HG03378 (cell line): ENCODE measurements around the gene MEA1.
"Not testable (repeated sequence)": the region's sequence is repeated elsewhere in the genome, so short reads cannot be mapped to it uniquely, and the experiment has no call there.

ENCODE experiments used
- ATAC-seq: cut with Tn5 transposase; IDR thresholded peaks from one replicate; pipeline ENCODE4 v1.9.1; 2021; ENCODE audit warnings: mild to moderate bottlenecking, moderate library complexity; ENCODE audit not compliant: unreplicated experiment

The MEA1 gene

GRCh38 chr6:43013843-43014433, at the start of gene MEA1, which contains the start of gene KLHDC3:
Gene MEA1, minus strand, starts transcription at chr6:43013946. Its CDS starts 133 bp downstream, at chr6:43013813.
Gene KLHDC3, plus strand, starts transcription at chr6:43014249. Its CDS starts 2,944 bp downstream, at chr6:43017193.
- ATAC-seq, result peak; percentile 92

DNA sequence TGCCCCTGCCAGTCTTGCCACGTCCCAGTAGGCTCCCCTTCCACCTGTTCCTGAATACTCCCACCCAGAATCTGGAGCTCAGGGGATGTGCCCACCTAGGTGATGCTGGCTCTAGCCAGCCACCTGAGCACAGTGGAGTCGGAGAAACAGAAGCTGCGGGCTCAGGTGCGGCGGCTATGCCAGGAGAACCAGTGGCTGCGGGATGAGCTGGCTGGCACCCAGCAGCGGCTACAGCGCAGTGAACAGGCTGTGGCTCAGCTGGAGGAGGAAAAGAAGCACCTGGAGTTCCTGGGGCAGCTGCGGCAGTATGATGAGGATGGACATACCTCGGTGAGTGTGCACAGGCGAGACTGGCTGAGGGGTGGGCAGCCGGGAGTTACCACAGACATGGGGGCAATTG, 49.1 kb upstream of the MEA1 start:
- ATAC-seq, result no peak

GRCh38 chr6:43061861-43062260, 48.1 kb upstream of the MEA1 start:
- no peak for ATAC-seq

DNA sequence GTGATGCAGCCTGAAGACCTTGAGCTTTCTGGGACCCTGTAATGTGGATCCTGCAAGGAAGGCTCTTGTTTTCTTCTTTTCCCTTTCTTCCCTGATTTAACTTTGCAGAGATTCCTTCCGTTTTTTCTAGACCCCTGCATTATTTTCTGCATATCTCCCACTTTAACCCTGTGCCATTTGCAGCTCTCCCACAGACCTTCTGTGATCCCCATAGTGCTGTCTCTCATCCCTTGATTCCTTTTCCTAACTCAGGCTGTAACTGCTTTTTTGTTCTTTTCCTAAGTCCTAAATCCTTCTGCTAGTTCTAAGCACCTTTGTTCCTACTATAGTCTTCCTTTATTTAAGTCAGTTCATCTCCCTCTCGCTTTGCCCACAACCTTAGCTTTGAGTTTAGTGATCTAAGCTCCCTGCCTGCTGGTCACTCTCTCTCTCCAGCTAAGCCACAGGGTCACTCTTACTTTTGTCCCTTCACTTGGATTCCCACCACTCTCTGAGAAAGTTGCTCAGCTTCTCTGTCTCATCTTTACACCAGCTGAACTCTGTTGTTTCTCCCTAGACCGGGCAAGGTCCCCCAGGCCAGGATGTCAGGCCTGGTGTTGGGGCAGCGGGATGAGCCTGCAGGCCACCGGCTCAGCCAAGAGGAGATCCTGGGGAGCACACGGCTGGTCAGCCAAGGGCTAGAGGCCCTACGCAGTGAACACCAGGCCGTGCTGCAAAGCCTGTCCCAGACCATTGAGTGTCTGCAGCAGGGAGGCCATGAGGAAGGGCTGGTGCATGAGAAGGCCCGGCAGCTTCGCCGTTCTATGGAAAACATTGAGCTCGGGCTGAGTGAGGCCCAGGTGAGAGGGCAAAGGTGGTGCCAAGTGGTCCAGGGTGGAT, 47.2 kb upstream of the MEA1 start:
- no peak for ATAC-seq

- peak; percentile 10 for ATAC-seq
These were observed 46.4 kb upstream of the MEA1 start for GRCh38 chr6:43060034-43060754.

DNA sequence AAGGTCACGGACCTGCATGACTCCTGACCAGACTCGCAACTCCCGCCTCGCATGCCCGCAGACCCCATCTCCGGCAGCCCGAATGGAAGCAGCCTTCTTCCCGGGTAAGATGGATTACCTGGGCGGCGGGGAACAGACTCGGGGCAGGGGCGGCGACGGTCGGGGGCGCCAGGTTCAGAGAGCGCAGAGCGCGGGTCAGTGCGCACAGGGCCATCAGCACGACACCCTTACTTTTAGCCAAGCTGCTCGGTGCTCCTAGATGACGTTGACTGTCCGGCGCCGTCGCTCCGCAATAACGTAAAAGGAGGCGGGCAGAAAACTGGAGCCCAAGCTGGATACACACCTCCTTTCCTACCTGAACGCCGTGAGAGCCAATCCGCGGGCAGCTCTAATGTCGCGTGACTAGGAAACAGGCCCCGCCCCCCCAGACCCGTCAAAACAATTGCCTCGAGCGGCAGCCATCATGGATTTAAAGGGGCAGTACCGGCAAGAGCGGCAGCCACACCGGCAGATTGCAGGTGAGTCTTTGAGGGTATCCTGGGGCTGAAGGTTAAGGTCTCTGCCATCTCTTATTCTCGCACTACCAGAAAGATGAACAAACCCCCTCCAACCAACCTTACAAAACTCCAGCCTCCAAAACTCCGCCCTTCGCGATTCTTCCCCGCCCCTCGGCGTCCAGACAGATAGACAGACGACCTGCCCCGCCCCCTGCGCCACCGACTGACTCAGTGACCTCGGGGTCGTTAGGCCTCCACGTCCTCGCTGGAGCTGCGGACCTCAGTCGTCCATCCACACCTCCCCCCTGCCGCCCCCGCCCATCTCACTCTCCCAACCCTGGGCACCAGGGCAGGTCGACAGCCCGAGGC, 45.7 kb upstream of the MEA1 start, which contains the start of the genes KLC4 and MRPL2:
Gene KLC4 (plus strand): TSS at position 464 of the 866 bp plus-strand sequence. CDS start 1,705 bp downstream, outside the sequence.
Gene MRPL2 (minus strand): TSS at position 267 of the 866 bp plus-strand sequence. CDS start 53 bp downstream, at position 214.
- peak; percentile 85 for ATAC-seq

DNA sequence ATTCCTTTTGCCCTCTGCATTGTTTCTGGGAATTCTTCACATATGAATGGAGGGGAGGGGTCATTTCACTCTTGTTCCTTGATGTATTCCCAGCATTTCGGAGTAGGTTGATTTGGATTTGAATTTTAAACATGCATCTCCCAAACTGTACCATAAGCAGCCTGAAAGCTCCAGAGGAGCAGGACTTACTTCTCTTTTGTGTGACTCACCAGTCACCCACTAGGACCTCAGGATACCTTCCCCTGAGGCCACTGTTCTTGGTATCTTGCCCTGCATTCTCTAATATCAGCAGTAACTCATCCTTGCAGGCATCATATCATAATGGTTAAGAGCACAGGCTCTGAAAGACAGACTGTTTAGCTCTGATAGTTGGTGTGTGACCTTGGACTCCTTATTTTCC, 44.8 kb upstream of the MEA1 start:
- ATAC-seq, result no peak

DNA sequence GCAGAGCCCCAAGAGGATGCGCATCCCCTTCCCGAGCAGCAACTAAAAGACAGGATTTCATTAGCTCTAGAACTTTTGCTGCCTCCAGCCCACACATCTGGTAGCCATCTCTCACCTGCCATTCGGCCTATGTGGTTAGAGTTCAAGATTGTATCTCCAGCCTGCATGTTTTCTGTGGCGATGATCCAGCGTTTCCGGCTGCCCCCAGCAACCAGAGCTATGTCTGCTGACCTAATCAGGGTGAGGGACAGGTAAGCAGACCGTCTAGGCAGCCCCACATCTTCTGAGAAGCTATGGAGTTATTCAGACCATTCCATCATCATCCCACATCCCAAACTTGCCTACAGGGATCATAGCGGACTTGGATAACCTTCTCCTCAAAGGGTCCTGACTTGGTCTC, 42.2 kb upstream of the MEA1 start:
- ATAC-seq, result no peak

DNA sequence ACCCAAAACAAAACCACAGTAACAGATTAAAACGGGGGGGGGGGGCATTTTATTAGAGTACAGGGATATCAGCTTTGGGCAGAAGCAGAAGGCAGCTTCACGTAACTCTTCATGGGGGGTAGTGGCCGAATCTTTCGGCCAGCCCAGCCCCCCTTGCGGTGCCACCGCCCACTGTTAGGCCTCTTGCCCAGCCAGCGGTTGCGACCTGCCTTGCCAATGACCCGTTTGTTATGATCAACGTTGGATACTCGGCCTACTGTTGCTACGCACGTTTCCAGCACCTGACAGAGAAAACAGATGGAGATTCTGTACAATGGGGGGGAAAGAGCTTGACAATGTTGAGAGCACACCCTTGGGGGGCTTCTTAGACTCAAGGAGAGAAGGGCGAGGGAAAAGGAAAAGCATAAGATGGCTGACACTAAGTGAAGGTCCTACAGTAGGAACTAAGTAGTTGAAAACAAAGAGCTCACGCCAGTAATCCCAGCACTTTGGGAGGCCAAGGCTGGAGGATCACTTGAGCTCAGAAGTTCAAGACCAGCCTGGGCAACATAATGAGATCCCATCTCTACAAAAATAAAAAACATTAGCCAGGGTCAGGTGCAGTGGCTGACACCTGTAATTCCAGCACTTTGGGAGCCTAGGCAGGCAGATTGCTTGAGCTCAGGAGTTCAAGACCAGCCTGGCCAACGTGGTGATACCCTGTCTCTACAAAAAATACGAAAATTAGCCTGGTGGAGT, 40.6 kb upstream of the MEA1 start:
- no peak for ATAC-seq

DNA sequence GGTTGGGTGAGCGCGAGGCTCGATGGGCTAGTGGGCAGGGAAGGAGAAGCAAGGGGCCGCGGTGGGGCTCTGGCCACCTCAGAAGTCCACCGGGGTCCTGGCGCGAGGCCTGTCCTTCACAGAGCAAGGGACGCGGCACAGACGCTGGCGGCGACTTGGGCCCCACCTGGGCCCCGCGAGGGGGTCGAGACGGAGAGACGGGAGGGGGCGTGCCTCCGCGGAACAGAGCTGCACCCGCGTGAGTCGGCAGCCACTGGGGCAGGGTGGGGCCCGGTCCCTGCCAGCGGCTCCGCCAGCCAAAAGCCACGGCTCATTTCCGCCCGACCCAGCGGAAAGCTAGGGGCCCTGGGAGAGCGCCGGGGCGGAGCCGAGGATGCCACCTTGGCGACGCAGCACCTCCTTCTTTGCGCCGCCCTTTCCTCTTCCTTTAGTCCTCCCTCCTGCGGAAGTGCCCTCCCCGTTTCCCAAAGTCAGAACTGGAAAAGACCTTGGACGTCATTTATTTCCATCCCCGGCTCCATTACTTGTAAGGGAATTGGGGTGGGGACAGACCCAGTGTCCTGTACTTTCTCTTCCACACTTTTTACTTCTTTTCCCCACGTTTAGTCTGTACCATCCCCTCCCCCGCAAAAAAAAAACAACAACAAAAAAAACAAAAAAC, 39.9 kb upstream of the MEA1 start, which contains the start of gene CUL7:
Gene CUL7 (minus strand): TSS at position 307 of the 661 bp plus-strand sequence. CDS start 1,063 bp downstream, outside the sequence.
- ATAC-seq, result peak; percentile 59

DNA sequence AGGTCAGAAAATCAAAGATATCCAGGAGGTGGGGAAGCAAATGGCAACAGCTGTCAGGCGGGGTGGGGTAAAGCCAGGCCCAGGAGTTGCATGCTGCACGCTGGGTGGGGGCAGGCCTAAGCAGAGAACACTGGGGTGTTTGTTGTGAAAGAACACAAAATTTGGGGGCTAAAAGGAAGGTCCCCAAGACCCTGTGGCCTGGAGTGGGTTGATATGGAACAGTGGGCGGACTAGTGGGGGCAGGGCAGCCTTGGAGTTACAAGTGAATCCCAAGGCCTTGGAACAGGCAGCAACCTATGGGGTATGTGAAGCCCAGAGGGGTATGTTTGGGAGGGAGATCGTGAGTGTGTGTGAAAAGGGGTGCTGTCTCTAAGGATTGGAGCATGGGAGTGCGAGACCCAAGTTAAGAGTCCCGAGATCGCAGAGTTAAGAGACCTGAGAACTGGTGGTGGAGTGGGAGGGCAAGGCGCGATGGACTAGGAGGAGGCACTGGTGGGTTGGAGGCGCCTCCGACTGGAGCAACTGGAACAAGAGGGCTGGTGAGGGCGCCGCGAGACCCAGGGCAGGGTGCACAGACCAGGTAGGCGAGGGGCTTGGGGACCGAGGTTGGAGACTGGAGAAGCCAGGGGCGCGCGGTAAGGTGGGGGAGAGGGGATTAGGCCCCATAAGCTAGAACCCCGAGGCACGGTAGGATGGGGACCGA, 39.2 kb upstream of the MEA1 start:
- no peak for ATAC-seq

- ATAC-seq, result no peak
These were observed 38.6 kb upstream of the MEA1 start for GRCh38 chr6:43052225-43052841.

DNA sequence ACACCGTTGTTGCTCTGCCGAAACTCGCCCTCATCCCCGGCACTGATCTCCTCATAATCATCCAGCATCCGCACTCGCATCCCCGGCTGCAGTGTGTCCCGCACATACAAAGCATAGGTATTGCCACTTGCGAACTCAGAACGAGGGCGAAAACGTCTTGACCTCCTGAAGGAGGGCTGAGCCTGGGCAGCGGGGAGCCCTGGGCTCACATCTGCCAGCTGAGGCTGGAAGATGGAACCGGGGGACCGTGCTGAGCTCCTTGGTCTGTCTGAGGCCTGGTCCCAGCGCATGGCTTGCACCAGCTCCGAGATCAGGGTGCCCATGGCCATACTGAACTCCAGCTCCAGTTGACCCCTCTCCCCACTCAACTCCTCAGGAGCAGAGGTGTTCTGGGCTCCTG, 37.2 kb upstream of the MEA1 start:
- no peak for ATAC-seq

DNA sequence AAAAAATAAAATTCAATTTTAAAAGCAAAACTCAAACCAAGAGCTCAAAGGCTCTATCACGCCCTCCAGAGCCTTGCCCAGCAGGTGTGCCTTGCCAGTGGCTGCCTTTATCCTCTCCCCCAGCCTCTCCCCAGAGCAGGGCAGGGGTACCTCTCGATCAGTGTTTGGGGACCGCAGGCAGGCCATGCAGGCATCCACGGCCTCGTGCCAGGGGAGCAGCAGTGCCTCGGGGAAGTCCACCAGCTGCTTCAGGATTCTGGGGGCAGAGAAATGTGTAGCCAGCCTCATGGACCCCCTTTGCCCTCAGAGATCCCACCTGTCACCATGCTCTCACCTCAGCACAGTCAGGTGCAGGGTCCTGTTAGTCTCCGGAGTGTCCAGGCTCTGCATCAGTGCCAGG, 34.3 kb upstream of the MEA1 start:
- ATAC-seq, result no peak

DNA sequence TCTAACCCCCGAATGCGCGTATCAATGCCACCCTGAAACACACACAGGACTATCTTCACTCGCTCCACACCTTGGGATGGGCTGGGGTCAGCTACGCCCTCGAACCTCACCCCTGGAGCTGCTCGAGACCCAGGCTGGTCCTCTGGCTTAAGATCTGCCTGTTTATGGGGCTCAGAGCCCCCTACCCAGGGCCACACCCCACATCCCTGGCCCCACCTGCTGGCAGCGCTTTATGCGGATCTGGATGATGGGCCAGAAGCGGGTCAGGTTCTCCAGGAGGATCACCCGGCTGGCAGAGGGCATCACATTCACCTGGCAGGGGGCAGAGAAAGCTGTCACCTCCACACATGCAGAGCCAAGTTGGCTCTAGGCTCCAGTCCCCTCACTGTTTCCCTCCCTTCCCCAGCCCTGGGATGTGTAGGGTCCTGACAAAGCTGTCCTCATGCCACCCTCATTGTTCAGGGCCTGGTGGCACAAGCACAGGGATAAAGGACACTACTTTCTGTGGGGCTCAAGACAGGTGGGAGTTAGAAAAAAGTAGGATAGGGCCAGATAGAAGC, 31.7 kb upstream of the MEA1 start:
- ATAC-seq, result no peak

GRCh38 chr6:43043310-43043709, 29.6 kb upstream of the MEA1 start:
- ATAC-seq, result no peak

GRCh38 chr6:43041475-43041874, 27.7 kb upstream of the MEA1 start:
- ATAC-seq, result not testable (repeated sequence)
